ENCODE data around the gene CCDC88C. TPM values are rescaled to one million over a fixed set of nuclear protein-coding genes. Genes with fewer than 3 reads are reported as not detected.

The CCDC88C gene
- total RNA-seq, 2 donors from 2014 or later, result 333 to 339 TPM

DNA sequence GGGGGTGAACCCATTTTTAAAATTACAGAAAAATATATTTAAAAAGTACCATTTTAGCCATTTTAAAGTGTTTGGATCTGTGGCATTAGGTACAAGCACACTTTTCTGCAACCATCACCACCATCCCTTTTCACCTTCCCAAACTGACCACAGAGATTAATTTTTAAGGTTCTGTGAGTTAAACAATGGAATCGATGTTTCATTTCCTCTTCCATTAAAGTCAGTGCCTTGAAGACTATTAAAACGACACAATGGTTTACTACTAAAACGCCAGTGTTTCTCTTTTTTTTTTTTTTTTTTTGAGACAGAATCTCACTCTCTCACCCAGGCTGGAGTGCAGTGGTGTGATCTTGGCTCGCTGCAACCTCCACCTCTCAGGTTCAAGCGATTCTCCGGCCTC lies 95.0 kb downstream of the CCDC88C start:
- H3K36me3 Mint-ChIP-seq (ENCODE audit: low read depth), result peaks cover 4% of the 10 kb centered on the region
- no peaks in the 10 kb centered on the region for H3K27me3 Mint-ChIP-seq
- DNase-seq, result no peak
- ATAC-seq, result no peak
- H3K4me3 Mint-ChIP-seq, result no peak overlapping the region
- peaks cover 51% of the 10 kb centered on the region for H3K4me1 Mint-ChIP-seq
- H3K27ac Mint-ChIP-seq, result peak overlapping the region; percentile 99
- H3K9me3 ChIP-seq (ENCODE audit: control insufficient read depth, low read length, poor library complexity, severe bottlenecking), result no peaks in the 10 kb centered on the region

GRCh38 chr14:91321131-91321530 lies 96.5 kb downstream of the CCDC88C start:
- Mint-ChIP-seq H3K4me1 (peaks cover 66% of the 10 kb centered on the region), H3K36me3 (ENCODE audit: low read depth) (peaks cover 4% of the 10 kb centered on the region), H3K4me3 (no peak overlapping the region), H3K27me3 (no peaks in the 10 kb centered on the region), H3K27ac (peak overlapping the region; percentile 99)
- ATAC-seq (no peak), DNase-seq (no peak)
- no peaks in the 10 kb centered on the region for H3K9me3 ChIP-seq (ENCODE audit: control insufficient read depth, low read length, poor library complexity, severe bottlenecking)

DNA sequence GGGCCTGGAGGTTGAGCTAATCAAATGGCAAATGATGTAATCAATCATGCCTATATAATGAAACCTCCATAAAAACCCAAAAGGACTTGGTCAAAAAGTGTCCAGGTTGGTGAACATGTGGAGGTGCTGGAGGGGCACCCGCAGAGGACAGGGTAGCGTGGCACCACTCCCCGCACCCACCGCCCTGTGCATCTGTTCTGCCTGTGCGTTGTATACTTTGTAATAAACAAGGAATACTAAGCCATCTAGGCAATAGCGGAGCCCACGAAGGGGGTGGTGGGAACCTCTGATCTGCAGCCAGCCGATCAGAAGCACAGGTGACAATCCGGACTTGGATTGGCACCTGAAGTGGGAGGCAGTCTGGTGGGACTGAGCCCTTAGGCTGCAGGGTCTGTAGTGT lies 97.4 kb downstream of the CCDC88C start:
- DNase-seq (no peak), ATAC-seq (no peak)
- peaks cover 66% of the 10 kb centered on the region for H3K4me1 Mint-ChIP-seq
- peak overlapping the region; percentile 99 for H3K27ac Mint-ChIP-seq
- H3K4me3 Mint-ChIP-seq, result no peak overlapping the region
- H3K9me3 ChIP-seq (ENCODE audit: control insufficient read depth, low read length, poor library complexity, severe bottlenecking), result no peaks in the 10 kb centered on the region
- peaks cover 11% of the 10 kb centered on the region for H3K36me3 Mint-ChIP-seq (ENCODE audit: low read depth)
- no peaks in the 10 kb centered on the region for H3K27me3 Mint-ChIP-seq

DNA sequence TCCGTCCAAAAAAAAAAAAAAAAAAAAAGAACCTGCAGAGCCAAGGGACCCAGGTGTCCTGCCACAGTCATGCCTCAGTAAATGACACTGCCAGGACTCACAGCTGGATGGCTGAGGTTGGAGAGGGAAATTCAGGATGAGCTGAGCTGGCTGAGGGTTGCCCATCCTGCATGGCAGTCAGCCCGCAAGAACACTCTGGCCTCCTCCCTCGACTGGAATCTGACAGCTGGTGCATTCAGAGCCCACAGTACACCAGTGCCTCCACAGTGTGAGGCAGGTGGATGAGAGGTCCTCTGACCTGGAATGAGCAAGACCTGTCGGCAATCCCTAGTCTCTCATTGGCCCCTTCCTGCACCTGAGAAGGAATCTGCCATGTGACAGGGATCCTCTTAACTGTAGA lies 98.7 kb downstream of the CCDC88C start:
- H3K9me3 ChIP-seq (ENCODE audit: control insufficient read depth, low read length, poor library complexity, severe bottlenecking), result no peaks in the 10 kb centered on the region
- Mint-ChIP-seq H3K4me3 (no peak overlapping the region), H3K27me3 (no peaks in the 10 kb centered on the region), H3K36me3 (ENCODE audit: low read depth) (peaks cover 15% of the 10 kb centered on the region), H3K27ac (peak overlapping the region; percentile 99), H3K4me1 (peaks cover 60% of the 10 kb centered on the region)
- DNase-seq (no peak), ATAC-seq (no peak)

DNA sequence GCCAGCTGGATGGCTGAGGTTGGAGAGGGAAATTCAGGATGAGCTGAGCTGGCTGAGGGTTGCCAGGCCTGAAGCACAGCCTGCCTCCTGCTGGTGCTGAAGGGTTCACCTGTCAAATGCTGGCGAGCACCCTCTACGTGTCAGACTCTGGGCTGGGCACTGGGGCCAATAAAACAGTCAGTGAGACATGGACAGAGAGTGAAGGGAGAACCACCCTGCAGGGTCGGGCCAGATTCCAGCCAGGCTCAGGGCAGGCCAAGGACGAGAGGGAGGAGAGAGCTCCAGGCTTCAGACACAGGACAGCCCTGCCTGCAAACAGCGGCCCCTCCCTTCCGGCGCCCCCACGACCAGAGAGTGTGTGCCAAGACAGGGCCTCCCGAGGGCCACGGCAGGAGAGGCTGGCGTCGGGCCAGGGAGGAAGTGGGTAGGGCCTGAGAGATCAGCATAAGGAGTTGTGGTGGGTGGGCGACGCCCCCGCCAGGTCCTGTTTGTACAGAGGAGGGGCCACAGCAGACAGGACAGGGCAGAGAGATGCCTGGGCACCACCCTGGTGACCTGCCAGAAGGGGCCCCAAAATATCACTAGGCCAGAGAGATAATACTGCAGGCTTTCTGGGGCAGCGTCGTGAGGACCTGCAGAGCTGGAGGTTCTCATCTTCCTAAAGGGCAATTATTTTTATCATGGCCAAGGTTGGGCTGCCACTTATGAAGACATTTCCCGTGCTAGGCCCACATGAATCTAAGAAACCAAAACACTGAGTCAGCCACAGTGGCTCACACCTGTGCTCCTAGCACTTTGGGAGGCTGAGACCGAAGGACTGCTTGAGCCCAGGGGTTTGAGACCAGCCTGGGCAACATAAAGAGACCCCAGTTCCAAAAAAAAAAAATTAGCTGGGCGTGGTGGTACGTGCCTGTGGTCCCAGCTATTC lies 100.0 kb downstream of the CCDC88C start:
- H3K4me3 Mint-ChIP-seq, result peak overlapping the region; percentile 89
- H3K9me3 ChIP-seq (ENCODE audit: control insufficient read depth, low read length, poor library complexity, severe bottlenecking), result no peaks in the 10 kb centered on the region
- peaks cover 17% of the 10 kb centered on the region for H3K36me3 Mint-ChIP-seq (ENCODE audit: low read depth)
- H3K27me3 Mint-ChIP-seq, result no peaks in the 10 kb centered on the region
- H3K27ac Mint-ChIP-seq, result peak overlapping the region; percentile 99
- peaks cover 65% of the 10 kb centered on the region for H3K4me1 Mint-ChIP-seq
- DNase-seq (peak; percentile 51 to 59 (median 58)), ATAC-seq (peak; percentile 45)

DNA sequence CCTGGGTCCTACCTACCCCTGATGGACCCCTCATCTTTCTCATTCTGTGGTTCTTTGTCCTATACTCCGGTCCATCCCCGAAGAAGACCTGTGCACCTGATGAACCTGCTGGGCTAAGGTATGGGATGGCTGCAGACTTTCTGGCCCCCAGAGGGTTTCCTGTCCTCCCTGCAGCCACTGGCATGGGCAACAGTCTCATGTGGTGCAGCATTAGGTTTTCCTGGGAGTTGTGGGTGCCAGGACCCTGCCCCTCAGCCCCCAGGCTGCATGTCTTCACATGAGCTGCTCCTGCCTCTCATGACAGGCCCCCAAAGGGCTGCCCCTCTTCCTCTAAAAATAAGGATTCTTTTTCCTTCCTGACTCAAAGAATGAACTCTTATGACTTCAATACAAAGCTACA lies 100.9 kb downstream of the CCDC88C start:
- H3K27me3 Mint-ChIP-seq, result no peaks in the 10 kb centered on the region
- peak overlapping the region; percentile 89 for H3K4me3 Mint-ChIP-seq
- peaks cover 17% of the 10 kb centered on the region for H3K36me3 Mint-ChIP-seq (ENCODE audit: low read depth)

DNA sequence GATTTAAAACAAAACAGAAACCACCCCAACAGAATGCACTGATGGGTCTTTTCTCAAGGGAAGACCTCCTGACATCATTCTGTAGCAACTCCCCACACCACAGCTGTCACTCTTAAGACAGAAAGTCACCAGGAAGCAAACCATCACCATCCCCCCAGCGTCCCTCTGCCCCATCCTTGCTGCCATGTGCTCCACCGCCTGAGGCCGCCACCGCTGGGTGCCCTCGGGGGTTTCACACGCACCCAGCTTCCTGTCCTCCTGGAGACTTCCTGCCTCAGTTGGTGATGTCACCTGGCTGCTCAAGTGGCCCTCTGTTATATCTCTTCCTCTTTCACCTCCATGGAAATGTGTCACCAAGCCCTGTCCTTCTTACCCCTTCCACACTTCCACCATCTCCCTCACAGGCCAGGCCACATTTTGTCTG lies 101.8 kb downstream of the CCDC88C start:
- Mint-ChIP-seq H3K27me3 (no peaks in the 10 kb centered on the region), H3K27ac (peak overlapping the region; percentile 99), H3K4me3 (peak overlapping the region; percentile 89), H3K4me1 (peaks cover 70% of the 10 kb centered on the region), H3K36me3 (ENCODE audit: low read depth) (peaks cover 19% of the 10 kb centered on the region)
- DNase-seq (peak; percentile 70 to 84 (median 72)), ATAC-seq (peak; percentile 81)
- H3K9me3 ChIP-seq (ENCODE audit: control insufficient read depth, low read length, poor library complexity, severe bottlenecking), result no peaks in the 10 kb centered on the region

More for the DNA sequence above, 100.9 kb downstream of the CCDC88C start:
- Mint-ChIP-seq H3K27ac (peak overlapping the region; percentile 99), H3K4me1 (peaks cover 63% of the 10 kb centered on the region)
- DNase-seq, result no peak
- ATAC-seq, result no peak
- H3K9me3 ChIP-seq (ENCODE audit: control insufficient read depth, low read length, poor library complexity, severe bottlenecking), result no peaks in the 10 kb centered on the region

DNA sequence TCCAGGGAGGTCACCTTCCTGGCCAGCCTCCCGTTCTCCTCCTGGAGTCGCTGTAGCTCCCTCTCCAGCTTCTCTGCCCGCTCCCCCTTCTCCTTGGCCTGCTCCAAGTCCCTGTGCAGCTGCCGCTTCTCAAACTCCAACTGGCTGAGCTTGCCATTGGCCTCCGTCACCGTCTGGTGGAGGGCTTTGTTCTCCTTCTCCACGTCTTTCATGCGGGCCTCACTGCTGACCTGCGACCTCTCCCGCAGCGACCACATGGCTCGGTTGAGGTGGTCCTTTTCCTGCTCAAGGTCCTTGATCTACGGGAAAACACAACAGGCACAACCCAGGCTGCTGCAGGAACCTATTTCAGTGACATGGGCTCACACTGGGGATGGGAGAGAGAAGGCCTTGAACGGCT lies 103.8 kb downstream of the CCDC88C start:
- Mint-ChIP-seq H3K4me3 (peak overlapping the region; percentile 75), H3K36me3 (ENCODE audit: low read depth) (peaks cover 21% of the 10 kb centered on the region), H3K4me1 (peaks cover 70% of the 10 kb centered on the region), H3K27ac (peak overlapping the region; percentile 99), H3K27me3 (no peaks in the 10 kb centered on the region)
- DNase-seq, result no peak
- no peaks in the 10 kb centered on the region for H3K9me3 ChIP-seq (ENCODE audit: control insufficient read depth, low read length, poor library complexity, severe bottlenecking)
- no peak for ATAC-seq

GRCh38 chr14:91313154-91313850 lies 104.3 kb downstream of the CCDC88C start:
- no peaks in the 10 kb centered on the region for H3K9me3 ChIP-seq (ENCODE audit: control insufficient read depth, low read length, poor library complexity, severe bottlenecking)
- Mint-ChIP-seq H3K27me3 (no peaks in the 10 kb centered on the region), H3K4me1 (peaks cover 65% of the 10 kb centered on the region), H3K4me3 (peak overlapping the region; percentile 75), H3K27ac (peak overlapping the region; percentile 99), H3K36me3 (ENCODE audit: low read depth) (peaks cover 22% of the 10 kb centered on the region)
- ATAC-seq (no peak), DNase-seq (no peak)

- no peaks in the 10 kb centered on the region for H3K27me3 Mint-ChIP-seq
- H3K36me3 Mint-ChIP-seq (ENCODE audit: low read depth), result peaks cover 28% of the 10 kb centered on the region
- DNase-seq, result peak; percentile 30 to 38 (median 37)
- H3K9me3 ChIP-seq (ENCODE audit: control insufficient read depth, low read length, poor library complexity, severe bottlenecking), result no peaks in the 10 kb centered on the region
- H3K4me1 Mint-ChIP-seq, result peaks cover 49% of the 10 kb centered on the region
- ATAC-seq, result peak; percentile 60
- peak overlapping the region; percentile 83 for H3K4me3 Mint-ChIP-seq
- peak overlapping the region; percentile 99 for H3K27ac Mint-ChIP-seq
These were observed 106.3 kb downstream of the CCDC88C start for GRCh38 chr14:91311284-91311662.

DNA sequence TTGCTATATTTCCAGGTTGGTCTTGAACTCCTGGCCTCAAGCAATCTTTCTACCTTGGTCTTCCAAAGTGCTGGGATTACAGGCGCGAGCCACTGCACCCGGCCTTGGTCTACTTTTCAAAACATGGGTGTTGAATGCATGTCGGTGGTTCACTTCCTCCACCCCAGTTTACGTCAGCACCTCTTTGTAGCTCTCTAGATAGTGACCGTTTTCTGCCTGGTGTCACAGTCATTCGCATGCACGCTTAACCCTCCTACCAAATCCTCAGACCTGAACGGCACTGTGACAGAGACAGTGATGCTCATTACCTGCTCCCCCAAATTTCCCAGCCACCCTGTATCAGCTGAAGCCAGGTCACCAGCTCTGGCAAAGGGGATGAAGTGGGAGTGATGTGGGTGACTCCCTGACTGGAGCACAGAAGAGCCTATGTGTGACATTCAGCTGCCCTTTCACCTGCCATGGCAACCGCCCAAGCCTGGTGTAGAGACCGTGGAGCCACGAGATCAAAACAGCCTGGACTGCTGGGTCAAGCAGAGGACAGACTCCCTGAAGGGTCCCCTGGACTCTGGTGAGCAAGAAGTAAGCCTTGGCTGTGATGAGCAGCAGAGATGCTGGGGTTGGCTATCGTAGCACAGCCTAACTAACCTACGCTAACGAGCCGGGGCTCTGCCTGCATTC lies 106.9 kb downstream of the CCDC88C start:
- DNase-seq (peak in 2 of 3 donors; percentile 28 to 38), ATAC-seq (peak; percentile 82)
- H3K27me3 Mint-ChIP-seq, result no peaks in the 10 kb centered on the region
- H3K36me3 Mint-ChIP-seq (ENCODE audit: low read depth), result peaks cover 23% of the 10 kb centered on the region
- H3K4me1 Mint-ChIP-seq, result peaks cover 44% of the 10 kb centered on the region
- H3K9me3 ChIP-seq (ENCODE audit: control insufficient read depth, low read length, poor library complexity, severe bottlenecking), result no peaks in the 10 kb centered on the region
- H3K27ac Mint-ChIP-seq, result peak overlapping the region; percentile 99
- peak overlapping the region; percentile 83 for H3K4me3 Mint-ChIP-seq

GRCh38 chr14:91309756-91310280 lies 107.8 kb downstream of the CCDC88C start:
- H3K27ac Mint-ChIP-seq, result peak overlapping the region; percentile 99
- H3K27me3 Mint-ChIP-seq, result no peaks in the 10 kb centered on the region
- peaks cover 23% of the 10 kb centered on the region for H3K36me3 Mint-ChIP-seq (ENCODE audit: low read depth)
- peaks cover 43% of the 10 kb centered on the region for H3K4me1 Mint-ChIP-seq
- H3K4me3 Mint-ChIP-seq, result peak overlapping the region; percentile 59
- H3K9me3 ChIP-seq (ENCODE audit: control insufficient read depth, low read length, poor library complexity, severe bottlenecking), result no peaks in the 10 kb centered on the region
- DNase-seq (no peak), ATAC-seq (no peak)

- no peak for DNase-seq
- peaks cover 13% of the 10 kb centered on the region for H3K36me3 Mint-ChIP-seq (ENCODE audit: low read depth)
- no peak for ATAC-seq
- no peak overlapping the region for H3K4me3 Mint-ChIP-seq
- H3K27me3 Mint-ChIP-seq, result no peaks in the 10 kb centered on the region
- peak overlapping the region; percentile 93 for H3K27ac Mint-ChIP-seq
- H3K9me3 ChIP-seq (ENCODE audit: control insufficient read depth, low read length, poor library complexity, severe bottlenecking), result no peaks in the 10 kb centered on the region
- H3K4me1 Mint-ChIP-seq, result peaks cover 33% of the 10 kb centered on the region
These were observed 109.3 kb downstream of the CCDC88C start for GRCh38 chr14:91308337-91308736.

Measured in T-helper 17 cell (primary cell).